Hematopoietic multipotent progenitor cell treated with erythropoietin and hydrocortisone succinate and interleukin-3 and kit ligand, for 6 days (in vitro differentiated cells): ENCODE data around the gene GJC2.
"Not testable (repeated sequence)": the region's sequence is repeated elsewhere in the genome, so short reads cannot be mapped to it uniquely, and the experiment has no call there.

Experiments
- DNase-seq: peaks from one replicate; pipeline ENCODE4 v3.0.0-alpha.2; 2015

Gene GJC2

GRCh38 chr1:228173528-228174481, 24.1 kb downstream of the GJC2 start:
- DNase-seq = peak; percentile 39

- peak; percentile 64 for DNase-seq
Observed at GRCh38 chr1:228174482-228175315, 25.0 kb downstream of the GJC2 start.

- DNase-seq = no peak
Observed at GRCh38 chr1:228175316-228176023, 25.7 kb downstream of the GJC2 start.

GRCh38 chr1:228176024-228176395, 26.3 kb downstream of the GJC2 start:
- DNase-seq = no peak

GRCh38 chr1:228176461-228177182, 26.9 kb downstream of the GJC2 start:
- DNase-seq = no peak

GRCh38 chr1:228177183-228177475, 27.4 kb downstream of the GJC2 start:
- no peak for DNase-seq

- DNase-seq = no peak
Observed at GRCh38 chr1:228177721-228178710, 28.3 kb downstream of the GJC2 start.

GRCh38 chr1:228178737-228179684, 29.3 kb downstream of the GJC2 start:
- peak; percentile 93 for DNase-seq

GRCh38 chr1:228180271-228180958, 30.7 kb downstream of the GJC2 start:
- peak; percentile 72 for DNase-seq

DNA sequence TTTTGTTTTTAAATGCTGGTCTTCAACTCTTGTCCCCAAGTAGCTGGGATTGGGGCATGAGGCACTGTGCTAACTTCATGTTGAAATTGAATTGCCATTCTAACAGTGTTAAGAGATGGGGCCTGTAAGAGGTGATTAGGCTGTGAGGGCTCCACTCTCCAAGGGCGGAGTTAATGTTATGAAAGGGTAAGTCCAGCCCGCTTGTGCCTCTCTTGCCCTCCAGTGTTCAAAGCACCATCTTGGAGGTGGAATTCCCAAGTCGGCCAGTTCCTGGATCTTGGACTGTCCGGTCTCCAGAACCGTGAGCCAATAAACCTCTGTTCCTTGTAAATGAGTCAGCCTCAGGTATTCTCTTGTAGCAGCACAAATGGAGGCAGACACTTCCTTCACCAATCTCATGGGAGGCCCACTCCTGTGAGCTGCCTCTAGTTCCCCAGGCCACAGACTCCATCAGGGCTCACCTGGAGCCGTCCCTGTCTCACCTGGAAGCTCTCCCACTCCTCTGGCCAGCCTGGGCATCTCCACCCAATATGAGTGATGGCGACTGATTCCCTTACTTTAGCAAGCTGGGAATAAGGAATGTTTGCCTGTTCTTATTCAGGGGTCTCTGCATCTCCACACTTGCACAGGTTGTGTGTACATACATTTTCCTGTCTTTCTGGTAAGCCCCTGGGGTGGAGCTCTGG, 31.4 kb downstream of the GJC2 start:
- peak; percentile 57 for DNase-seq

DNA sequence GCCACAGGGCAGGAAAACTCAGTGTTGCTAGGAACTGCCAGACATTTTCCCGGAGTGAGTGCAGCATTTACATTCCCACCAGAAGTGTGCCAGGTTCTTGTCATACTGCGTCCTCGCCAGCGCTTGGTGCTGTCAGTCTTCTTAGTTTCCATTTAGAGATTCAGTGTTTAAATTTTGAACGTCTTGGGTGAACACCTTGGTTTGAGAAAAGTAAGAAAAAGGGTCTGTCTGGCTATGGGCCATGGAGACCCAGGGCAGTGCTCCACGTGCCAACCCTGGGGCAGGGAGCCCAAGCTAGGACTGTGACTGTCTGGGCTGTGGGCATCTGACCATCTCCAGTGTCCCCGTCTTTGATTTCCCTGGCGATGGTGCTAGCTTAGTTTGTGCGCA, 31.9 kb downstream of the GJC2 start:
- no peak for DNase-seq

- DNase-seq = no peak
Observed at GRCh38 chr1:228182296-228183030, 32.7 kb downstream of the GJC2 start.

- DNase-seq = no peak
Observed at GRCh38 chr1:228184152-228184551, 34.4 kb downstream of the GJC2 start.

- DNase-seq = no peak
Observed at GRCh38 chr1:228185641-228185965, 35.9 kb downstream of the GJC2 start.

DNA sequence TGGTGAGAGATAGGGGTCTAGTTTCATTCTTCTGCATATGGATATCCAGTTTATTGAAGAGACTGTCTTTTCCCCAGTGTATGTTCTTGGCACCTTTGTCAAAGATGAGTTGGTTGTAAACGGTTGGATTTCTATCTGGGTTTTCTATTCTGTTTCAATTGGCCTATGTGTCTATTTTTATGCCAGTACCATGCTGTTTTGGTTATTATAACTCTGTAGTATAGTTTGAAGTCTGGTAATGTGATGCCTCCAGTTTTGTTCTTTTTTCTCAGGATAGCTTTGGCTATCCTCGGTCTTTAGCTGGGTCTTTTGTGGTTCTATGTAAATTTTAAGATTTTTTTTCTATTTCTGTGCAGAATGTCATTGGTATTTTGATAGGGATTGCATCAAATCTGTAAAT, 38.5 kb downstream of the GJC2 start:
- not testable (repeated sequence) for DNase-seq

DNA sequence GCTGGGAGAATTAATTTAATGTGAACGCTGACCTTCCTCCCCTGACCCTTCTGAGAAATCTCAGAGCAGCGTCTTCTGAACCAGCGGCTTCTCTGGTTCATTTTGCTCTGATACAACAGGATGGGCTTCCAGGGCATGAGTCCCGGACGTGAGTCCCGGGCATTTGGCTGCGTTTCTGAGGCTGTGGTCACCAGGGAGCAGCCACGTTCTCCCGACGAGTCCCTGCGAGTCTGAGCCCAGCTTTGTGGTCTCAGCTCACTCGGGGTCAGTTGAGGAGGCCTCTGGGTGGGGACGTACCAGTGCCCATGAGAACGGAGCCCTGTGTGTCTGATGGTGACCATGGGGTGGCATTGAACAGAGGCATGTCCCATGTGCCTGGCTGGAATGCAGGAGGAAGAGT, 40.5 kb downstream of the GJC2 start:
- no peak for DNase-seq

DNA sequence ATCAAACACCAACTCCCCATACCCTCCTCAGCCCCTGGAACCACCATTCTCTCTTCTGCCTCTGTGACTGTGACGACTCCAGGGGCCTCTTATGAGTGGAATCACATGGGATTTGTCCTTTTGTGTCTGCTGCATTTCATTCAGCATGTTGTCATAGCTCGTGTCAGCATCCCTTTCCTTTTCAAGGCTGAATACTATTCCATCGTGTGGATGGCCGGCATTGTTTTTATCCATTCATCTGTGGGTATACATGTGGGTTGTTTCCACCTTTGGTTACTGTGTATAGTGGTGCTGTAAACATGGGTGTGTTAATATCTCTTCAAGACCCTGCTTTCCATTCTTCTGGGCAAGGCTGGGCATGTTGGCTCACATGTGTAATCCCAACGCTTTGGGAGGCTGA, 41.0 kb downstream of the GJC2 start:
- no peak for DNase-seq

GRCh38 chr1:228194436-228194835, 44.7 kb downstream of the GJC2 start:
- no peak for DNase-seq
